Umbilical cord (tissue), 2 donors: ENCODE measurements around the gene TTC39A. TPM values are rescaled to one million over a fixed set of nuclear protein-coding genes. Genes with fewer than 3 reads are reported as not detected.
"Not testable (repeated sequence)": the region's sequence is repeated elsewhere in the genome, so short reads cannot be mapped to it uniquely, and the experiment has no call there.

Source experiments
- DNase-seq: peaks from one replicate; pipeline ENCODE4 v3.0.0-alpha.2; 2015; ENCODE audit warnings: low spot score
- total RNA-seq: library from RNA; depleted of rRNA; stranded (reverse); fragments of >200 nt; gene quantifications from one replicate; pipeline ENCODE4 v1.2.3, GENCODE V29; 2014; ENCODE audit warnings: low replicate concordance; ENCODE audit not compliant: insufficient read depth

The TTC39A gene
- total RNA-seq, 1 donor from 2014 or later: 4.6 TPM

GRCh38 chr1:51266791-51267190 lies 63.6 kb downstream of the TTC39A start:
- DNase-seq: no peak

- DNase-seq: no peak
Measured at GRCh38 chr1:51266181-51266580, 64.2 kb downstream of the TTC39A start.

- DNase-seq: no peak
Measured at GRCh38 chr1:51265618-51266017, 64.7 kb downstream of the TTC39A start.

GRCh38 chr1:51264451-51264850 lies 65.9 kb downstream of the TTC39A start:
- DNase-seq: peak; percentile 91

- no peak for DNase-seq
Measured at GRCh38 chr1:51263147-51263877, 67.0 kb downstream of the TTC39A start.

- DNase-seq: no peak
Measured at GRCh38 chr1:51255331-51255730, 75.0 kb downstream of the TTC39A start.

- no peak for DNase-seq
Measured at GRCh38 chr1:51253691-51254090, 76.7 kb downstream of the TTC39A start.

GRCh38 chr1:51252366-51252765 lies 78.0 kb downstream of the TTC39A start:
- DNase-seq: no peak

GRCh38 chr1:51251165-51251564 lies 79.2 kb downstream of the TTC39A start:
- not testable (repeated sequence) for DNase-seq

- not testable (repeated sequence) for DNase-seq
Measured at GRCh38 chr1:51250729-51251128, 79.6 kb downstream of the TTC39A start.

- DNase-seq: no peak
Measured at GRCh38 chr1:51249445-51249844, 80.9 kb downstream of the TTC39A start.

- no peak for DNase-seq
Measured at GRCh38 chr1:51247499-51247898, 82.9 kb downstream of the TTC39A start.

- DNase-seq: no peak
Measured at GRCh38 chr1:51247022-51247421, 83.3 kb downstream of the TTC39A start.

- no peak for DNase-seq
Measured at GRCh38 chr1:51242546-51242945, 87.8 kb downstream of the TTC39A start.

- DNase-seq: no peak
Measured at GRCh38 chr1:51241119-51241518, 89.2 kb downstream of the TTC39A start.

- DNase-seq: no peak
Measured at GRCh38 chr1:51240084-51240483, 90.3 kb downstream of the TTC39A start.

- peak; percentile 22 for DNase-seq
Measured at GRCh38 chr1:51238034-51238403, 92.3 kb downstream of the TTC39A start.

- peak; percentile 38 for DNase-seq
Measured at GRCh38 chr1:51237351-51238033, 92.9 kb downstream of the TTC39A start.

Other genes with a start within 250 kb of the TTC39A start
- 1.9 TPM for gene C1orf185, start 228.3 kb downstream of the TTC39A start, total RNA-seq
- 111 TPM for gene RNF11, start 94.3 kb downstream of the TTC39A start, total RNA-seq
- 90.0 TPM for gene EPS15, start 188.7 kb upstream of the TTC39A start, total RNA-seq